CD4-positive, alpha-beta T cell (primary cell): Measurements from ENCODE around the gene POLA1. TPM values are rescaled to one million over a fixed set of nuclear protein-coding genes. Genes with fewer than 3 reads are reported as not detected.

Experiments
- ATAC-seq: fragments of 200-7000 bp; cut with Tn5 transposase; one replicate; pipeline ENCODE4 v1.10.0; 2022; ENCODE audit warnings: mild to moderate bottlenecking; ENCODE audit not compliant: poor library complexity
- CTCF ChIA-PET: fragments of 350-600 bp; sonication (Branson Sonifier 250); formaldehyde crosslinking; loops from one replicate; lab custom pipeline; 2021; ENCODE audit warnings: antibody characterized with exemption, inconsistent platforms; lab: Charles Lee
- POLR2A ChIA-PET: fragments of 350-600 bp; sonication (Branson Sonifier 250); formaldehyde crosslinking; loops from one replicate; lab custom pipeline; 2021; ENCODE audit warnings: antibody characterized with exemption, inconsistent platforms; lab: Charles Lee
- DNase-seq, 14 experiments: peaks; one replicate each; pipeline ENCODE4 v3.0.0-alpha.2; 2013 to 2020; ENCODE audit warnings: mixed read lengths in 2 of 14
- H3K27ac ChIP-seq, 2 donors: one replicate each; pipeline versions ENCODE4 v1.5.1 to v1.7.0; 2013; ENCODE audit warnings: low read length in 2 of 2, low read depth in 1 of 2, mild to moderate bottlenecking in 1 of 2
- H3K27me3 ChIP-seq, 2 experiments: 1 replicate in 1 of 2; 2 replicates in 1 of 2; pipeline versions ENCODE4 v1.6.1 to v1.7.0; 2013; ENCODE audit warnings: low read length in 2 of 2, control low read depth in 1 of 2, mild to moderate bottlenecking in 1 of 2, moderate library complexity in 1 of 2; ENCODE audit not compliant: insufficient read depth in 2 of 2, control insufficient read depth in 1 of 2
- H3K36me3 ChIP-seq: one replicate; pipeline ENCODE4 v1.6.1; 2013; ENCODE audit warnings: low read length, control low read depth; ENCODE audit not compliant: insufficient read depth
- H3K4me1 ChIP-seq: one replicate; pipeline ENCODE4 v1.6.1; 2013; ENCODE audit warnings: low read length, control low read depth; ENCODE audit not compliant: insufficient read depth
- H3K4me3 ChIP-seq: one replicate; pipeline ENCODE4 v1.5.1; 2013; ENCODE audit warnings: mild to moderate bottlenecking, low read length, moderate library complexity
- H3K9me3 ChIP-seq, 2 experiments: 1 replicate in 1 of 2; 2 replicates in 1 of 2; pipeline versions ENCODE4 v1.6.1 to v1.7.0; 2013; ENCODE audit warnings: low read length in 2 of 2, mild to moderate bottlenecking in 2 of 2, control low read depth in 1 of 2, moderate library complexity in 1 of 2; ENCODE audit not compliant: control insufficient read depth in 1 of 2, insufficient read depth in 1 of 2
- H3K27ac Mint-ChIP-seq: one replicate; pipeline ENCODE4 v1.8.0; 2020; ENCODE audit warnings: mixed read lengths
- H3K27me3 Mint-ChIP-seq: one replicate; pipeline ENCODE4 v1.8.0; 2021; ENCODE audit warnings: mixed read lengths
- H3K36me3 Mint-ChIP-seq: one replicate; pipeline ENCODE4 v1.8.0; 2021; ENCODE audit warnings: low read depth, mixed read lengths
- H3K4me1 Mint-ChIP-seq: one replicate; pipeline ENCODE4 v1.8.0; 2021; ENCODE audit warnings: low read depth, mixed read lengths
- H3K4me3 Mint-ChIP-seq: one replicate; pipeline ENCODE4 v1.8.0; 2020; ENCODE audit warnings: mild to moderate bottlenecking, mixed read lengths
- H3K9me3 Mint-ChIP-seq: one replicate; pipeline ENCODE4 v1.8.0; 2020; ENCODE audit warnings: mixed read lengths
- CTCF ChIP-seq: fragments of 200-600 bp; IDR thresholded peaks from one replicate; pipeline ENCODE4 v1.8.0; 2022; ENCODE audit warnings: antibody characterized with exemption, mild to moderate bottlenecking
- intact Hi-C, 2 experiments: fragments of 100-400 bp; cut with DNase I in 1 of 2; cut with micrococcal nuclease in 1 of 2; formaldehyde crosslinking; loops; one replicate each; pipeline versions ENCODE4 v1.15.1 to v1.9.0; 2023 to 2025; cut with DNase I, micrococcal nuclease
- total RNA-seq, 174 experiments: library from RNA in 2 of 174; stranded (reverse) in 2 of 174; gene quantifications; one replicate each; pipeline ENCODE4 v1.2.3 and lab custom pipeline; 2021 to 2026

Gene POLA1
- total RNA-seq, 2 experiments from 2014 or later: 4.7 TPM

GRCh38 chrX:24684048-24684447 lies 9.7 kb upstream of the POLA1 start:
- H3K4me3 Mint-ChIP-seq: no peak overlapping the region
- H3K9me3 Mint-ChIP-seq: no peaks in the 10 kb centered on the region
- no peak for DNase-seq
- H3K4me1 Mint-ChIP-seq: no peaks in the 10 kb centered on the region
- H3K27me3 Mint-ChIP-seq: peaks cover 5% of the 10 kb centered on the region
- no peak for ATAC-seq
- H3K27ac Mint-ChIP-seq: no peak overlapping the region
- ChIA-PET POLR2A (no interaction called here), CTCF (no interaction called here)
- Histone ChIP-seq H3K27ac (no peak overlapping the region), H3K4me1 (no peaks in the 10 kb centered on the region), H3K27me3 (no peaks in the 10 kb centered on the region), H3K36me3 (no peaks in the 10 kb centered on the region), H3K4me3 (no peak overlapping the region), H3K9me3 (no peaks in the 10 kb centered on the region)
- intact Hi-C loops: no loop called here
- TF ChIP-seq CTCF: no peak
- no peaks in the 10 kb centered on the region for H3K36me3 Mint-ChIP-seq

- ChIA-PET CTCF (no interaction called here), POLR2A (no interaction called here)
- H3K4me1 ChIP-seq: peaks cover 5% of the 10 kb centered on the region
- Mint-ChIP-seq H3K4me1 (peaks cover 19% of the 10 kb centered on the region), H3K27ac (no peak overlapping the region), H3K36me3 (no peaks in the 10 kb centered on the region), H3K4me3 (peak overlapping the region; percentile 92), H3K9me3 (no peaks in the 10 kb centered on the region), H3K27me3 (no peaks in the 10 kb centered on the region)
- no peak overlapping the region for H3K4me3 ChIP-seq
- no peaks in the 10 kb centered on the region for H3K27me3 ChIP-seq
- intact Hi-C loops: no loop called here
- DNase-seq (no peak), ATAC-seq (no peak)
- no peaks in the 10 kb centered on the region for H3K36me3 ChIP-seq
- TF ChIP-seq CTCF: no peak
- no peak overlapping the region for H3K27ac ChIP-seq
- no peaks in the 10 kb centered on the region for H3K9me3 ChIP-seq
Measured at GRCh38 chrX:24692305-24692704, 1.4 kb upstream of the POLA1 start.

- Histone ChIP-seq H3K4me3 (no peak overlapping the region), H3K9me3 (no peaks in the 10 kb centered on the region), H3K27ac (no peak overlapping the region), H3K36me3 (peaks cover 2% of the 10 kb centered on the region), H3K27me3 (no peaks in the 10 kb centered on the region), H3K4me1 (peaks cover 5% of the 10 kb centered on the region)
- peak in 1 of 14 experiments; percentile 2 for DNase-seq
- no peak for ATAC-seq
- TF ChIP-seq CTCF: no peak
- intact Hi-C loops: no loop called here
- Mint-ChIP-seq H3K27ac (peak overlapping the region; percentile 51), H3K36me3 (peaks cover 2% of the 10 kb centered on the region), H3K9me3 (no peaks in the 10 kb centered on the region), H3K4me3 (peak overlapping the region; percentile 92), H3K4me1 (peaks cover 19% of the 10 kb centered on the region), H3K27me3 (no peaks in the 10 kb centered on the region)
- POLR2A ChIA-PET: interaction anchor here (0.9 kb wide), 1 partner anchor 57 kb away, joined by 3 read pairs; no protein-coding TSS in a partner anchor
- CTCF ChIA-PET: no interaction called here
Measured at GRCh38 chrX:24694825-24695224, 1.1 kb downstream of the POLA1 start.
